NT2/D1 (cell line): ENCODE results near the gene LRRC8E.

Experiments used
- SUZ12 ChIP-seq: IDR thresholded peaks from 2 replicates; pipeline ENCODE4 v1.6.1; 2011; ENCODE audit not compliant: insufficient read length, insufficient read depth; ENCODE audit errors: extremely low read depth
- ZNF274 ChIP-seq: IDR thresholded peaks from 2 replicates; pipeline ENCODE4 v1.6.1; 2011; ENCODE audit warnings: mild to moderate bottlenecking, low read depth, low read length

GRCh38 chr19:7849631-7849999 lies 38.7 kb upstream of the LRRC8E start:
- TF ChIP-seq ZNF274 (no peak), SUZ12 (no peak)
